Measurements from ENCODE around the gene ECEL1. TPM values are rescaled to one million over a fixed set of nuclear protein-coding genes. Genes with fewer than 3 reads are reported as not detected.
A peak's percentile ranks its signal among the peaks of the same experiment; 100 is the strongest.

Gene ECEL1
- total and polyA plus RNA-seq, 9 of the 15 experiments (the other 6 are each of a cell fraction or from before 2014, with no cell fraction given), result 0.09 TPM; not detected in 8

- Histone ChIP-seq H3K9me1 (ENCODE audit: control insufficient read depth, insufficient read depth, low read length) (no peaks in the 10 kb centered on the region), H2AFZ (ENCODE audit: low read depth, low read length) (no peak overlapping the region), H3K36me3 (ENCODE audit: control insufficient read depth, insufficient read depth, low read length) (no peaks in the 10 kb centered on the region), H3K4me3 (no peak overlapping the region), H3K27me3 (ENCODE audit: control insufficient read depth in 2 of 2, insufficient read depth in 2 of 2, low read length in 2 of 2) (peaks cover 0 to 19% of the 10 kb centered on the region in 2 experiments; a peak in 3 of 5 replicates), H3K27ac (ENCODE audit: extremely low read depth, low read depth, low read length) (no peak overlapping the region), H3K4me1 (replicated peaks in 1 of 2; ENCODE audit: control insufficient read depth in 2 of 2, insufficient read depth in 2 of 2, low read length in 2 of 2) (peaks cover 0 to 3% of the 10 kb centered on the region in 2 experiments; a peak in 1 of 5 replicates), H3K9me3 (replicated peaks; ENCODE audit: control insufficient read depth, insufficient read depth, low read depth, low read length) (no peaks in the 10 kb centered on the region), H3K79me2 (ENCODE audit: control insufficient read depth, insufficient read depth, low read length) (no peaks in the 10 kb centered on the region), H3K4me2 (ENCODE audit: insufficient read depth, low read length) (no peak overlapping the region), H4K20me1 (replicated peaks; ENCODE audit: control insufficient read depth, insufficient read depth, low read length) (no peaks in the 10 kb centered on the region), H3K9ac (ENCODE audit: insufficient read depth in 1 of 2, low read depth in 2 of 2, low read length in 2 of 2) (no peak overlapping the region)
- no TSS peak for BruUV-seq (replicated peaks)
- ChIA-PET POLR2A (no interaction called here), CTCF (ENCODE audit: low intra/inter-chr PET ratio) (no interaction called here)
- WGBS (ENCODE audit: insufficient coverage, low coverage, missing lambda C conversion rate), result 1% methylated on average over 12 of the region's 21 CpGs
- DNase-seq (ENCODE audit: extremely low read depth in 1 of 4, low spot score in 3 of 4), result peak in 1 of 4 experiments; percentile 17
- no peak for FAIRE-seq
- intact Hi-C loops (cut with micrococcal nuclease), result no loop called here
- TF ChIP-seq RCOR1 (IDR thresholded peaks at IDR 0.05; ENCODE audit: borderline replicate concordance in 1 of 2, low read depth in 2 of 2, low read length in 2 of 2) (peak in 1 of 2 experiments; percentile 31; a peak in 1 of 4 replicates), GTF2F1 (IDR thresholded peaks at IDR 0.05; ENCODE audit: low read depth, low read length) (no peak), TAL1 (IDR thresholded peaks at IDR 0.05) (no peak), MCM5 (IDR thresholded peaks at IDR 0.05; ENCODE audit: low read depth) (no peak), TSC22D4 (tag; IDR thresholded peaks at IDR 0.05) (no peak), TBP (optimal IDR thresholded peaks at IDR 0.05; ENCODE audit: low read depth, low read length) (no peak), ELF1 (tag; IDR thresholded peaks at IDR 0.05) (no peak), ZNF239 (CRISPR knock-in tag; IDR thresholded peaks at IDR 0.05) (no peak)
- TF ChIP-seq, protein P1, sequence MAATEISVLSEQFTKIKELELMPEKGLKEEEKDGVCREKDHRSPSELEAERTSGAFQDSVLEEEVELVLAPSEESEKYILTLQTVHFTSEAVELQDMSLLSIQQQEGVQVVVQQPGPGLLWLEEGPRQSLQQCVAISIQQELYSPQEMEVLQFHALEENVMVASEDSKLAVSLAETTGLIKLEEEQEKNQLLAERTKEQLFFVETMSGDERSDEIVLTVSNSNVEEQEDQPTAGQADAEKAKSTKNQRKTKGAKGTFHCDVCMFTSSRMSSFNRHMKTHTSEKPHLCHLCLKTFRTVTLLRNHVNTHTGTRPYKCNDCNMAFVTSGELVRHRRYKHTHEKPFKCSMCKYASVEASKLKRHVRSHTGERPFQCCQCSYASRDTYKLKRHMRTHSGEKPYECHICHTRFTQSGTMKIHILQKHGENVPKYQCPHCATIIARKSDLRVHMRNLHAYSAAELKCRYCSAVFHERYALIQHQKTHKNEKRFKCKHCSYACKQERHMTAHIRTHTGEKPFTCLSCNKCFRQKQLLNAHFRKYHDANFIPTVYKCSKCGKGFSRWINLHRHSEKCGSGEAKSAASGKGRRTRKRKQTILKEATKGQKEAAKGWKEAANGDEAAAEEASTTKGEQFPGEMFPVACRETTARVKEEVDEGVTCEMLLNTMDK (IDR thresholded peaks at IDR 0.05; ENCODE audit: borderline replicate concordance, insufficient read depth, low read depth, low read length, poor library complexity, severe bottlenecking), result peak; percentile 7
- TF ChIP-seq, protein P2, sequence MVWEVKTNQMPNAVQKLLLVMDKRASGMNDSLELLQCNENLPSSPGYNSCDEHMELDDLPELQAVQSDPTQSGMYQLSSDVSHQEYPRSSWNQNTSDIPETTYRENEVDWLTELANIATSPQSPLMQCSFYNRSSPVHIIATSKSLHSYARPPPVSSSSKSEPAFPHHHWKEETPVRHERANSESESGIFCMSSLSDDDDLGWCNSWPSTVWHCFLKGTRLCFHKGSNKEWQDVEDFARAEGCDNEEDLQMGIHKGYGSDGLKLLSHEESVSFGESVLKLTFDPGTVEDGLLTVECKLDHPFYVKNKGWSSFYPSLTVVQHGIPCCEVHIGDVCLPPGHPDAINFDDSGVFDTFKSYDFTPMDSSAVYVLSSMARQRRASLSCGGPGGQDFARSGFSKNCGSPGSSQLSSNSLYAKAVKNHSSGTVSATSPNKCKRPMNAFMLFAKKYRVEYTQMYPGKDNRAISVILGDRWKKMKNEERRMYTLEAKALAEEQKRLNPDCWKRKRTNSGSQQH (CRISPR knock-in tag; IDR thresholded peaks at IDR 0.05), result no peak
- TF ChIP-seq, protein P3, sequence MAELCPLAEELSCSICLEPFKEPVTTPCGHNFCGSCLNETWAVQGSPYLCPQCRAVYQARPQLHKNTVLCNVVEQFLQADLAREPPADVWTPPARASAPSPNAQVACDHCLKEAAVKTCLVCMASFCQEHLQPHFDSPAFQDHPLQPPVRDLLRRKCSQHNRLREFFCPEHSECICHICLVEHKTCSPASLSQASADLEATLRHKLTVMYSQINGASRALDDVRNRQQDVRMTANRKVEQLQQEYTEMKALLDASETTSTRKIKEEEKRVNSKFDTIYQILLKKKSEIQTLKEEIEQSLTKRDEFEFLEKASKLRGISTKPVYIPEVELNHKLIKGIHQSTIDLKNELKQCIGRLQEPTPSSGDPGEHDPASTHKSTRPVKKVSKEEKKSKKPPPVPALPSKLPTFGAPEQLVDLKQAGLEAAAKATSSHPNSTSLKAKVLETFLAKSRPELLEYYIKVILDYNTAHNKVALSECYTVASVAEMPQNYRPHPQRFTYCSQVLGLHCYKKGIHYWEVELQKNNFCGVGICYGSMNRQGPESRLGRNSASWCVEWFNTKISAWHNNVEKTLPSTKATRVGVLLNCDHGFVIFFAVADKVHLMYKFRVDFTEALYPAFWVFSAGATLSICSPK (IDR thresholded peaks at IDR 0.05; ENCODE audit: borderline replicate concordance), result no peak
- in situ Hi-C loops (cut with MboI), result no loop called here
- ATAC-seq, result peak; percentile 74
These were observed 8.1 kb downstream of the ECEL1 start for GRCh38 chr2:232479341-232480200.
